MG63 (cell line): ENCODE measurements around the gene BMPR1B. TPM values are rescaled to one million over a fixed set of nuclear protein-coding genes. Genes with fewer than 3 reads are reported as not detected.
A peak's percentile ranks its signal among the peaks of the same experiment; 100 is the strongest.

ENCODE experiments used
- DNase-seq: peaks from one replicate; pipeline ENCODE4 v3.0.0-alpha.2; 2020
- H3K27me3 ChIP-seq: fragments of 250-450 bp; sonication (Bioruptor Pico); 2 replicates; pipeline ENCODE4 v1.5.1; 2020; ENCODE audit warnings: mild to moderate bottlenecking, moderate library complexity
- H3K36me3 ChIP-seq: fragments of 250-450 bp; sonication (Bioruptor Pico); 2 replicates; pipeline ENCODE4 v1.5.1; 2020; ENCODE audit warnings: mild to moderate bottlenecking, moderate library complexity
- H3K4me3 ChIP-seq: fragments of 250-450 bp; sonication (Bioruptor Pico); 2 replicates; pipeline ENCODE4 v1.5.1; 2020; ENCODE audit warnings: mild to moderate bottlenecking, moderate library complexity
- H3K9me3 ChIP-seq: fragments of 250-450 bp; sonication (Bioruptor Pico); 2 replicates; pipeline ENCODE4 v1.5.1; 2020; ENCODE audit warnings: mild to moderate bottlenecking, moderate library complexity
- total RNA-seq: library from RNA; depleted of rRNA; stranded (reverse); fragments of >200 nt; shearing (Covaris generic); gene quantifications from 2 replicates; pipeline ENCODE4 v1.2.3, GENCODE V29; 2014; ENCODE audit warnings: low replicate concordance

BMPR1B gene
- total RNA-seq, 1 experiment from 2014 or later = not detected

DNA sequence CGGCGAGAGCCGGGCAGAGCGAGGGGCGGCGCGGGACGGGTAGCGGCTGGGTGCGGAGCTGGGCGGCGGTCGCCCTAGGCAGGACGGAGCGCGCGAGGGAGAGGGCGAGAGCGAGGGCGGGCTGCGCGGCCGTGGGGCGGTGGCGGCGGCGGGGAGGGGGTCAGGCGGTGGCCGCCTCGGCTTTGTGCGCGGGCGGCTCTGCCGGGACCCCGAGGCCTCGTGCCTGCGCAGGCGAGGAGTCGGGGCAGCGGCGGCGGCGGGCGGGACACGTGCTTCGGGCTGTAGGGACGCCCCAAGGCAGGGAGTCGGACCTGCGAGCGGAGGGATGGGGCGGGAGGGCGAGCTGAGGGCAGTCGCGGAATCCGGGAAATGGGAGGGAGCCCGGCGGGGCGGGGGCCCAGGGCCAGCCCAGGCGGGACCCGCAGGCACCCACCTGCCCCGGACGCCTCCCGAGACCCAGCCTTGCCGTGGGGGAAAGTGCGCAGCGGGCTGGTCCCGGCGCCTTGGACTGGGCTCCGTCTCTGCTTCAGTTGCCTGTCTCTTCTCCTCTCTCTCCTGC, 465 bp downstream of the BMPR1B start:
- no peak overlapping the region for H3K4me3 ChIP-seq
- DNase-seq = peak; percentile 19
- H3K27me3 ChIP-seq = peaks cover 46% of the 10 kb centered on the region
- no peaks in the 10 kb centered on the region for H3K9me3 ChIP-seq
- no peaks in the 10 kb centered on the region for H3K36me3 ChIP-seq

DNA sequence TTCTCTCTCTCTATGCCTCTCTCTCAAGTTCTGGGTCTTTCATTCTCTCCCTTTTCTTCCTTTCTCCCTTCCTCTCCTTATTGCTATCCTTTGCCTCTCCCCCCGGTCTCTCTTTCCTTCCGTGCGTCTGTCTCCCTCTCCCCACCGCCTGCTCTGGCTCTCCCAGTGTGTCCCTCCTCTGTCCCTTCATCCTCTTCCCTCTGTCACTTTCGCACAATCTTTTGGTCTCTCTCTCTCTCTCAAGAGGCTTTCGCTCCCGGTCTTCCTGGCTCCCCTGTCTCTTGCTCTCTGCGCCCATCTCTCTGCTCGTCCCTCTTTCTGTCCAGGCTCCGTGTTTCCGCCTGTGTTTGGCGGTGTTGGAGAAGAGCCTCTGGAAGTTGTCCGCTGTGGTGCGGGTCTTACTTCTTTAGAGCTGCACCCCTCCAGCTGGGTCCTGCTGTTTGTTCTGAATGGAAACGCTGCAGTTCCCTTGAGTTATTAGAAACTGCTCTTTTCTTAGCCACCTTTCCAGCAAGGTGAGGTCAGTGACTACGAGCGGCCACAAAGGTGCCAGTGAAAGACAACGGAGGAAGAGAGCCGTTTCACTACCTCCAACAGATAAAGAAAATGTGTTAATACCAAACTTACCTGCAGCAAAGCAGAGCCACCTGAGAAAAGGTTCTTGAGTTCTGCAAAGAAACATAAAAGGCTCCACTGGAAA, 1.1 kb downstream of the BMPR1B start:
- no peak for DNase-seq
- H3K4me3 ChIP-seq = no peak overlapping the region
- H3K9me3 ChIP-seq = no peaks in the 10 kb centered on the region
- H3K36me3 ChIP-seq = no peaks in the 10 kb centered on the region
- H3K27me3 ChIP-seq = peaks cover 46% of the 10 kb centered on the region

DNA sequence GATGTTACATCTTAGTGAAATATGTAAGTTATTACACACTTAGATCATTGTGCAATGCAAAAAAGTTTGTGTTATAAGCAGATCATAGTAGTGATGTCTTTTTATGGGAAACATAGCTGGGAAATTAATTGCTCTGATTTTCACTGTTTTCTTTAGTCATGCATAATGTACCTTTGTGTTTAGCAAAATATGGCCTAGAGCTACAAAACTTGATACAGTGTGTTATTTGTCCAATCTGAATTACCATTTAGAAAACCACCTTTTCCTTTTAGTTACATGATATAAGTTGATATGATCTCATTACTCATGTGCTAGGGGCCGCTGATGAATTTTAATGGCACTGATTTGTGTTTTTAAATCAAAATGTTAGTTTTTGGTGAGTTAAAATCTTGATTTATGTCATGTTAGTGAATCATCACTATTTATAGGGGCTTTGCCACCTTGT, 2.0 kb downstream of the BMPR1B start:
- peaks cover 46% of the 10 kb centered on the region for H3K27me3 ChIP-seq
- no peaks in the 10 kb centered on the region for H3K9me3 ChIP-seq
- no peak overlapping the region for H3K4me3 ChIP-seq
- no peaks in the 10 kb centered on the region for H3K36me3 ChIP-seq
- no peak for DNase-seq

DNA sequence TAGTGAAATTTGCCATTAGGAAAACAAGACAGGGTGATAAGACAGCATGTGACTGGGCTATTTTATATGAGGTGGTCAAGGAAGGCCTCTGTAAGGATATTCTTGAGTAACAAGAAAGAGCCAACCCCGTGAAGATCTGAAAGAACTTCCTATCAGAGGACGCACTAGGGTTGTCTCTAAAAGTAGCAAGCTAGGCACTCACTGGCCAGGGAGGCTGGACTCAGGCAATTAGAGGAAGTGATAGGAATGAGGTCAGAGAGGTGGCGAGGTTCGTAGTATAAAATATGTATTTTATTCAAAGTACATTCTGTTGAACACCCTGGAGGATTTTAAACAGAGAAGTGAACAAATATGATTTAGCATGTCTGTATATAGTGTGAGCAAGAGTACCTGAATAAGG, 4.6 kb downstream of the BMPR1B start:
- Histone ChIP-seq H3K36me3 (no peaks in the 10 kb centered on the region), H3K27me3 (peaks cover 26% of the 10 kb centered on the region), H3K9me3 (no peaks in the 10 kb centered on the region), H3K4me3 (no peak overlapping the region)
- no peak for DNase-seq

DNA sequence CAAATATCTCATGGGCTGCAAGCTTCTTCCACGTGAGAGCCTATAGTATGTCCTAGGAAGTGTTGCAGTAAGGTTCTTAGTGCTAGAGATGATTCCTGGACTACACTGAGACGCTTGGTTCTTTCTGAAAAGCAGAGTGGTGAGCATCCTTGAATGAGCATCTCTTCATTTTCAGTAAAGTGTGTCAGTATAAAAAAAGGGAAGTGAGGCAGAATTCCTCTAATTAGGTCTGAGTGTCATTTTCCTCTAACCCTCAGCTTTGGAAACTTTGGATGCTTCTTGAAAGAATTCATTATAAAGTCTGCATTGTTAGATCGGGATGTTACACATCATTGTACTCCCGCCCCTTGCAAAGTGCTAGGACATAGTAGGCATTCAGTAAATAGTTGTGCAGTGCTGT, 5.2 kb downstream of the BMPR1B start:
- Histone ChIP-seq H3K27me3 (peaks cover 27% of the 10 kb centered on the region), H3K36me3 (no peaks in the 10 kb centered on the region)

DNA sequence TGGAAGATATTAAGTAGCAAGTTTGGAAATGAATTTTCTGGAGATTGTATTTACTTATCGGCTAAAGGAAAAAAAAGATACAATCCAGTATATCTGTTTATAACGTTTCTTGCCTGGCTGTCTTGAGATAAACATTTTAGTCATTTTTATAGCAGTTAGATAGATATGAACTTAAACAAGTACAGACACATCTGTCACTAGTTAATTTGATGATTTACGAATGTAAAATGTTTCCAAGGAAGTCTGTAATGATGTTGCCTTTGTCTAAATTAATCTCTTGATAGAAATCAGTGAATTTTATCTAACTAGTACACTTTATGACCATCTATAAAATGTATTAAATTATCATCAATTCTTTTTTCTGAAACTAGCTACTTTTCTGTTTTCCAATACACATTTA, 5.7 kb downstream of the BMPR1B start:
- DNase-seq = no peak
- Histone ChIP-seq H3K9me3 (no peaks in the 10 kb centered on the region), H3K36me3 (no peaks in the 10 kb centered on the region), H3K27me3 (peaks cover 25% of the 10 kb centered on the region), H3K4me3 (no peak overlapping the region)

More for the DNA sequence above, 5.2 kb downstream of the BMPR1B start:
- no peaks in the 10 kb centered on the region for H3K9me3 ChIP-seq
- DNase-seq = no peak
- no peak overlapping the region for H3K4me3 ChIP-seq

DNA sequence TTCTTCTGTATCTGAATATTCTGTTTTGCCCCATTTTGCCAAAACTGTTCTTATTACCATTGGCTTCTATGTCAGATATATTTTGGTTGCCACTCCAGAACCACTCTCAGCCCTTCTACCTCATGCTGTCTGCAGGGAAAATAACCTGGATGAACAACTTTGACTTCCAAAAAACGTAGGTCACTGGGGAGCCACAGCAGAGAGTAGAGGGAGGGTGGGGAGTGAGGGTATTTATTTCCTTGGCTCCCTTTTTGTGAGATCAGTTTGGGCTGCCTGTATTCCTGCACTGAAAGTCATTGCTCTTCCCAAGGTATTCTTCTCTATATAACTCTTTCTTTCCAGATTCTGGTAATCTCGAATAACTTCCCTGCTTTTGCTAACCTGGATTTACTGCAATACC, 6.3 kb downstream of the BMPR1B start:
- Histone ChIP-seq H3K36me3 (no peaks in the 10 kb centered on the region), H3K4me3 (no peak overlapping the region), H3K27me3 (peaks cover 19% of the 10 kb centered on the region), H3K9me3 (no peaks in the 10 kb centered on the region)
- no peak for DNase-seq

DNA sequence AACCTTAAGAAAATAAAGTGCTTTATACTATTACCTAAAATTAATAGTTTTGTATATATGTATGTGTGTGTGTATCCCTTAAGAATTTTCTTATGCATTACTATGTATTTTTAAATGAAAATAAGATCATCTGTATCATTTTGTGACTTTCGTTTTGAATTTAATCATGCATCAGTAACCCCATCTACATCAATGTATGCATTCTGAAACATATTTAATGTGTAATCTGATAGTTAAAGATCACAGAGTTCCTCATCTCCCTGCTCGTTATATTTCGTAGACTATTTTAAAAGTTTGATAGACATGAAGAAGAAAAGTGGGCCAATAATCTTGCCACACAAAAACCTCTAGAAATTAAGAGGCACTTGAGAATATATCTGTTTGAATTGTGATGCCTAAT, 7.4 kb downstream of the BMPR1B start:
- Histone ChIP-seq H3K9me3 (no peaks in the 10 kb centered on the region), H3K27me3 (peaks cover 11% of the 10 kb centered on the region; the same call in 1 of the 2 replicates), H3K4me3 (no peak overlapping the region), H3K36me3 (no peaks in the 10 kb centered on the region)
- no peak for DNase-seq

DNA sequence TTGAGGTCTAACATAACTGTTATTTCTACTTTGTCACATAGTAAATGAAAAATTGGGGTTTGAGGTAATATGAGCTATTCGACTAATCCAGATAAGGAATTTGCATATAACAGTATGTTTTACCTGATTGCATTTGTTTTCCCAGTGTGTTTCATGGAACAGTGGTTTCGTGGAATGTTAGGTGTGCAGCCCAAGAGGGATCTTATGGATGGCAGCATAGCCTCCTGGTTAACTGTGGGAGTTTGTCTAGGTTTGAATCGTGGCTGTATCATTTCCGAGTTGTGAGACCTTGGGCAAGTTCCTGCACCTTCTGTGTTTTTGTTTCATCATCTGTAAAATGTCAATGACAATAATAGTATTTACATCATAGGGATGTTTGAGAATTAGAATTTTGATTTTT, 7.9 kb downstream of the BMPR1B start:
- peaks cover 7% of the 10 kb centered on the region; the same call in 1 of the 2 replicates for H3K27me3 ChIP-seq
- H3K9me3 ChIP-seq = no peaks in the 10 kb centered on the region
- DNase-seq = no peak
- no peak overlapping the region for H3K4me3 ChIP-seq
- no peaks in the 10 kb centered on the region for H3K36me3 ChIP-seq

DNA sequence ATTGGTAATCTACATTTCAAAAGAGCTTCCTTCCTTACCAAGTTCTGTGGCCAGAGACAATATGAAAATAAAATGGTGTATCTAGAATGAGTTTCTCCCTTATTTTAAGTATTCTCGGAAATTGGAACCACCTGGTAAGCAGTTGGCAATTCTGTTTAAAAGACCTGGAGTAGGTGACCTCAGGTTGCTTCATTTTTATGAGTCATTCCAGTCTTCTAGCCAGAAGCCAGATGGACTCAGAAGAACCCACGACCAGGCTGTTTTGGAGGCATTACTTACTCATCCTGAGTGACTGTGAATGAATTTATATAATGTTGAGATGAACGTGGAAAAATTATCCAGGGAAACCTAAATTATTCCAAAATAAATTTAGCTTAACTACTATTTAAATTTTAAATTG, 9.1 kb downstream of the BMPR1B start:
- DNase-seq = no peak
- Histone ChIP-seq H3K36me3 (no peaks in the 10 kb centered on the region), H3K27me3 (peaks cover 6% of the 10 kb centered on the region; the same call in 1 of the 2 replicates), H3K9me3 (no peaks in the 10 kb centered on the region), H3K4me3 (no peak overlapping the region)

DNA sequence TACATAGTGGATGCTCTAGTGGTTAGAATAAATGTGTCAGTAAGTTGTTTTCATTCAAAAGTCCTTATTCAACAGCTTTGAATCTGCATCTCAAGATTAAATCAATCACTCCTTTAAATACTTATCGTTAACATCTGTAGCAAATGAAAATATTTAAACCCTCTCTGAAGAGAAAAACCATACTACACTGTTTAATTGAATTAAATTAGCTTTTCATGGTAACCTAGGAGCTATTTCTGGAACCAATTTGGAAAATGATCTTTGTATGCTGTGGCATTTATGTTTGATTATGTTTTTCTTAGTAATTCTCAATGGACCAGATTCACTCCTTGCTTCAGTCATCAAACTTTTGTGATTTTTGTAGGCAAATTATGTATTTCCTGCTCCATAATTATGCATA, 9.7 kb downstream of the BMPR1B start:
- DNase-seq = no peak
- Histone ChIP-seq H3K36me3 (no peaks in the 10 kb centered on the region), H3K9me3 (no peaks in the 10 kb centered on the region), H3K4me3 (no peak overlapping the region), H3K27me3 (peaks cover 3% of the 10 kb centered on the region; the same call in 1 of the 2 replicates)

DNA sequence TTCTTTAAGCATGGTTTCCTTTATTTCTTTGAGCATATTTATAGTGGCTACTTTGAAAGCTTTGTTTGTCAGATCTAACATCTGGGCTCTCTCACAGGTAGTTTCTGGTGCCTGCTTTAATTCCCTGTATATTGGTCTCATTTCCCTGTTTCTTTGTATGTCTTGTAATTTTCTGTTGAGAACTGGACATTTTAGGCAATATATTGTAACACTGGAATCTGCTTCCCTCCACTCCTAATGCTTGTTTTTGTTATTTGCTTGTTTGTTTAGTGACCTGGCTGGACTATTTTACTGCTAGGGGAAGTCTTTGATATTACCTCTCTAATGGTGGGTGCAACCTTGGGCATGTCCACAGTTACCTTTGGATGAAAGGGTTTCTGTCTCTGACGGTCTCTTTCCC, 25.0 kb downstream of the BMPR1B start:
- Histone ChIP-seq H3K9me3 (no peaks in the 10 kb centered on the region), H3K4me3 (no peak overlapping the region), H3K36me3 (no peaks in the 10 kb centered on the region), H3K27me3 (no peaks in the 10 kb centered on the region)
- no peak for DNase-seq

DNA sequence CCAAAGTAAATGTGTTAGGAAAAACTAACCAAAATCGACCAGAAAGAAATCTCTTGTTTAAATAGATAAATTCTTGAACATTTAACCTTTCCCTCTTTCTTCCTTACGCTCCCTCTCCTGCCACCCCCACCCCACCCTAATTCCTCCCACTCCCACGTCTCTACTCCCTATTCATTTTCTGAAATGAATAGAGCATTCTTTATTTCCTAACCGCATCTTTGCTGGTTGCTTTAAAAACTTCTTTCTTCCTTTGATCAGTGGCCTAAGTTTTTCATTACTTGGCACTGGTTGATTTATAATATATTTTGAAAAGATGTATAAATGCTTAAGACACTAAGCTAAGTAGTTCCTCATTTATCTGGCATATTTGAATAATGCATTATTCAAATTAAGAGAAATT, 33.9 kb downstream of the BMPR1B start:
- H3K36me3 ChIP-seq = no peaks in the 10 kb centered on the region
- no peaks in the 10 kb centered on the region for H3K9me3 ChIP-seq
- H3K4me3 ChIP-seq = no peak overlapping the region
- DNase-seq = no peak
- H3K27me3 ChIP-seq = no peaks in the 10 kb centered on the region

DNA sequence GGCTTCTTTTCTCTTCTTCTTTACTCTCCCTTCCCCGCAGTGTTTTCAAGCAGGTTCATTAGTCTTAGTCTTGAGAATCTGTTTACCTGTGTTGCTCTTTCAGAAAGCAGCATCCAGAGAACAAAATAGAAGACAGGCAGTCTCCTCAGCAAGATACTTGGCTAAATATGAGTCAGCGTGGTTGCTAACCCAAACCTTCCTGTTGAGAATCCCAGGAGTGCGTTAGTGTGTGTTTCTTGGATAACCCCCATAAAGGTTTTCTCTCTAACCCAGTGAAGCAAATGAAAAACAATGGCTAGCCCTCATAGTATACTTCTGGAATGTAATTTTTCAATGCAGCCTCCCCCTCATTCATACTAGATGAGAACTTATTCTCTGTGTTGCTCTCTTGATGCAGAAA, 41.1 kb downstream of the BMPR1B start:
- Histone ChIP-seq H3K27me3 (no peaks in the 10 kb centered on the region), H3K9me3 (no peaks in the 10 kb centered on the region), H3K36me3 (no peaks in the 10 kb centered on the region), H3K4me3 (no peak overlapping the region)
- DNase-seq = no peak

DNA sequence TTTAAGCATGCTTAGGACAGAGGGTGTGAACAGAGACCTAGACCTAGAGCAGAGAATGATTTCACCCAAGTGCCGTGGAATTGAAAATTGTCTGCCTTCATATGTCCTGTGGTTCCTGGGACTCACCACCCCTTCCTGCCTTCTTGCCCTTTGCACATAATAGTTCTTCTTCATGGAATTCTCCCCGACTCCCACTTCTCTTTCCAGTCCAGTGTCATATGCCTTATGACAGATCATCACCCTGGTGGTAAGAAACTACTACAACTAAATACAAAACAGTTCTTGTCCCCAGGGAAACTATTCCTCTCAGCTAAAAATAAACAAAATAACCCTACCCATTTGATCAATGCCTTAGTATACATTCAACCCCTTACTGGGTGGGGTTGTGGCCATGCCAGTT, 43.3 kb downstream of the BMPR1B start:
- DNase-seq = no peak
- no peaks in the 10 kb centered on the region for H3K36me3 ChIP-seq
- H3K9me3 ChIP-seq = no peaks in the 10 kb centered on the region
- no peak overlapping the region for H3K4me3 ChIP-seq
- H3K27me3 ChIP-seq = no peaks in the 10 kb centered on the region

DNA sequence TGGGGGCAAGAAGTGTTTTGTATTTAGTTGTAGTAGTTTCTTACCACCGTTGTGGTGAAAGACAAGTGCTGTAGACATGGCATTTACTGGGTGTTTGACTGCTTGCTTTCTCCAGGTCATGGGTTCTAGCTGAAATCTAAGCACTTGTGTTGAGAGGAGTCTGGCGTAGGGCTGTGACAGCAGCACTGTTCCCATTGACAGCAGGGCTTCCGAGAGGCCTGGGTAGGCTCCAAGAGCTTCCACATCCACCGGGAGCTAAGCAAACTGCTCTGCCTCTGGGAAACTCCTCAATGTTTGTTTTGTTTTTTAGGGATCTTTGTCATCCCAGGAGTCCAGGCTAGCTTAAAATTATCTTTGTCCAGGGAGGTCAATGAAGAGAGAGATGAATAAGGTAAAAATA, 44.3 kb downstream of the BMPR1B start:
- H3K36me3 ChIP-seq = no peaks in the 10 kb centered on the region
- no peaks in the 10 kb centered on the region for H3K27me3 ChIP-seq
- H3K9me3 ChIP-seq = no peaks in the 10 kb centered on the region
- no peak overlapping the region for H3K4me3 ChIP-seq
- no peak for DNase-seq

DNA sequence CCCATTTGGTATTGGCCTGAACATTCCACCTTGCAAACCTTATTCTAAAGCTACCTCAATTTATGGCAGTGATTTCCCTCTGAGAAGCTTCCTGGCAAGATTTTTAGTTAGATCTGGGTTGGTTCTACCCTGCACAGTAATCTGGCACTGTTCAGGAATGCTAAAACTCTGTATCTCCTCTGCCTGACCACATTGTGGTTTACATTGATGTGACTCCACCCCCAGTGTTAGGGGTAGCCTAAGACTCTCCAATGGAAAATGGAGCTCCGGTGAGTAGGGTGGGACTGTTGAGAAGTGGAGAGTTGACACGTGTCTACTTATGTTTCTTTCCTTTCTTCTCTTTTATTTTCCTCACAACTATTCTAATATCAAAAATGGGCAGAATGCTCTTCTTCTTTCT, 45.4 kb downstream of the BMPR1B start:
- Histone ChIP-seq H3K36me3 (no peaks in the 10 kb centered on the region), H3K4me3 (no peak overlapping the region), H3K27me3 (no peaks in the 10 kb centered on the region), H3K9me3 (no peaks in the 10 kb centered on the region)
- DNase-seq = no peak

DNA sequence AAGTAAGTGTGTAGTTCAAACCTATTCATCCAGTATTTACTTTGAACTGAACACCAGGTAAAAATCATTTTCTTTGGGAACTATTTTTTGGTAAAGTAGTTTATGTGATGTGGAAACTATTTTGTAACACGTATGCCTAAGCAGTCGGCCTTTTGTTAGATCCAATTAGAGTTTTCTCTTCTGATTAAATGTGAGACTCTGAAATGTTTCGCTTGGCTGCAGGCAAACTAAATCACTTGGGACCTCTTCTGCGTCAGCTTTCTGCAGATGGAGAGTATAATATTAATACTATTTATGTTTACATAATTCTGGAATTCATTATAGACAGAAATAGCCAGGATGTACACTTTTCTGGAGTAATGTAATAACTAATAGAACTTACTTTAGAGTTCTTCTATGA, 46.9 kb downstream of the BMPR1B start:
- H3K4me3 ChIP-seq = no peak overlapping the region
- no peak for DNase-seq
- no peaks in the 10 kb centered on the region for H3K27me3 ChIP-seq
- H3K36me3 ChIP-seq = no peaks in the 10 kb centered on the region
- no peaks in the 10 kb centered on the region for H3K9me3 ChIP-seq
